G401 (cell line): ENCODE measurements around the gene FBLN2. TPM values are rescaled to one million over a fixed set of nuclear protein-coding genes. Genes with fewer than 3 reads are reported as not detected.
A peak's percentile ranks its signal among the peaks of the same experiment; 100 is the strongest.
"Not testable (repeated sequence)": the region's sequence is repeated elsewhere in the genome, so short reads cannot be mapped to it uniquely, and the experiment has no call there.

Source experiments
- DNase-seq: peaks from one replicate; pipeline ENCODE4 v3.0.0-alpha.2; 2015; ENCODE audit warnings: low spot score
- in situ Hi-C: cut with HindIII; loops from 2 replicates; pipeline ENCODE4 v1.10.0; 2016; ENCODE audit warnings: low sequenced_read_pairs, mixed read lengths
- total RNA-seq: library from RNA; depleted of rRNA; stranded (reverse); fragments of >200 nt; shearing (Covaris generic); gene quantifications from 2 replicates; pipeline ENCODE4 v1.2.3, GENCODE V29; 2014

The FBLN2 gene
- total RNA-seq, 1 experiment from 2014 or later, result 2.4 TPM

GRCh38 chr3:13561376-13561775 lies 12.5 kb downstream of the FBLN2 start:
- DNase-seq, result no peak
- in situ Hi-C loops, result no loop called here

GRCh38 chr3:13561967-13562366 lies 13.0 kb downstream of the FBLN2 start:
- in situ Hi-C loops, result no loop called here
- no peak for DNase-seq

DNA sequence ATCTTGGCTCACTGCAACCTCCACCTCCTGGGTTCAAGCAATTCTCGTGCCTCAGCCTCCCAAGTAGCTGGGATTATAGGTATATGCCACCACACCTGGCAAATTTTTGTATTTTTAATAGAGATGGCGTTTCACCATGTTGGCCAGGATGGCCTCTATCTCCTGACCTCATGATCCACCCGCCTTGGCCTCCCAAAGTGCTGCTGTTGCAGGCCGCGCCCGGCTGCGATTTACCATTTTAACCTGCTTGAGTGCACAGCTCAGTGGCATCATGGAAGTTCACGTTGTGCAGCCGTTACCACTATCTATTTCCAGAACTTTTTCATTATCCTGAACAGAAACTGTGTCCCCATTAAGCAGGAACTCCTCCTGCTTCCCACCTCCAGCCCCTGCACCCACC lies 13.5 kb downstream of the FBLN2 start:
- DNase-seq, in situ Hi-C loops: not testable (repeated sequence)

GRCh38 chr3:13563321-13563720 lies 14.4 kb downstream of the FBLN2 start:
- in situ Hi-C loops, result no loop called here
- DNase-seq, result no peak

DNA sequence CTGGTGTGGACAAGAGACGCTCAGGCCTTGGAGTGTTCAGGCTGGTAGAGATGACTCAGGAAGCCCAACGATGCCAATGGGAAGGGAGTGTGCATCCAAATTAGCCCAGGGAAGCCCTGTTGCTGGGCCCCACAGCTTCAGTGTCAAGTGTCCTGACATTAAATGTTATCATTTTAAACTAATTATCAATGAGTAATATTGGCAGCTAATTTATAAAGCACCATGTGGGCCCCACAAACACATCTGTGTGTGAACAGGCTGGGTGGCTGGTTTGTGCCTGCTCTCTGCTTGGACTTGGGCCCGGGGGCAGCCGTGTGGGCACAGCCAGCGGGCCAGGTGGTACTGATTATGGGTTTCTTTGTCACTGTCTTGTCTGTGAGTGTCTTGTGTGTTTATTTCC lies 15.0 kb downstream of the FBLN2 start:
- in situ Hi-C loops, result no loop called here

DNA sequence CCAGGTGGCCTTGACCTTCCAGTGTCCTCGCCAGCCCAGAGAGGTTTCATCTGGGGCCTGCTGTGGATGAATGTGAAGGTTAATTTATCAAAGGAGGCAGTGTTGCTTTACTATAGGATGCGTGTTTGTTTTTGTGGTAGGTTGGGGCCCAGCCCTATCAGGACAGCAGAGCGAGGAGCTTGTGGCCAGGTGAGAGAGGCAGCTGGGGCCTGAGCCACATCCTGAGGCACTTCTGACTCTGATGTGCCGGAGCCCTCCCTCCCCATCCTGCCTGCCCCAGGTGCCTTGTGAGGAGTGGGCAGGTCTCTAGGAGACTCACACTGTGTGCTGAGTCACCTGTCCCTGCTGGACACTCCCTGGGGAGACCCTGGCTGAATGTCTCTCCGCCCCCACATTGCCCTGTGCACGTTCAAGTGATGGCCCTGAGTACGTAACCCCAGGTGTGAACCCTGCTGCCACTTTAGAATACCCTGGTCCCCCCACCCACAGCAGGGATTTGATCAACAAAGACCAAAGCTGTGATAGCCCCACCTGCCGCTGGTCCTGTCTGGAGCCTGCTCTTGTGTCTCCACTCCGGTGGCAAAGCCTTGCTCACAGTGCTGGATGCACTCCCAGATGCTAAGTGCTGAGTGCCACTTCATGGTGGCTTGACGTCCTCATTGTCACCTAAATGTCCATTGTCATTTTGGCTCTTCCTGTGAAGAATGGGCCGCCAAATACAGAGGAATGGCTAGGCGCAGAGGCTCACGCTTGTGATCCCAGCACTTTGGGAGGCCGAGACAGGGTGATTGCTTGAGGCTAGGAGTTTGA lies 16.0 kb downstream of the FBLN2 start:
- no peak for DNase-seq
- in situ Hi-C loops, result no loop called here

More for the DNA sequence above, 15.0 kb downstream of the FBLN2 start:
- DNase-seq, result no peak

- DNase-seq, result peak; percentile 12
- in situ Hi-C loops, result no loop called here
These were observed 16.9 kb downstream of the FBLN2 start for GRCh38 chr3:13565581-13566452.

GRCh38 chr3:13566453-13566748 lies 17.5 kb downstream of the FBLN2 start:
- no peak for DNase-seq
- in situ Hi-C loops, result no loop called here

GRCh38 chr3:13566769-13567310 lies 17.9 kb downstream of the FBLN2 start:
- DNase-seq, result no peak
- in situ Hi-C loops, result no loop called here

DNA sequence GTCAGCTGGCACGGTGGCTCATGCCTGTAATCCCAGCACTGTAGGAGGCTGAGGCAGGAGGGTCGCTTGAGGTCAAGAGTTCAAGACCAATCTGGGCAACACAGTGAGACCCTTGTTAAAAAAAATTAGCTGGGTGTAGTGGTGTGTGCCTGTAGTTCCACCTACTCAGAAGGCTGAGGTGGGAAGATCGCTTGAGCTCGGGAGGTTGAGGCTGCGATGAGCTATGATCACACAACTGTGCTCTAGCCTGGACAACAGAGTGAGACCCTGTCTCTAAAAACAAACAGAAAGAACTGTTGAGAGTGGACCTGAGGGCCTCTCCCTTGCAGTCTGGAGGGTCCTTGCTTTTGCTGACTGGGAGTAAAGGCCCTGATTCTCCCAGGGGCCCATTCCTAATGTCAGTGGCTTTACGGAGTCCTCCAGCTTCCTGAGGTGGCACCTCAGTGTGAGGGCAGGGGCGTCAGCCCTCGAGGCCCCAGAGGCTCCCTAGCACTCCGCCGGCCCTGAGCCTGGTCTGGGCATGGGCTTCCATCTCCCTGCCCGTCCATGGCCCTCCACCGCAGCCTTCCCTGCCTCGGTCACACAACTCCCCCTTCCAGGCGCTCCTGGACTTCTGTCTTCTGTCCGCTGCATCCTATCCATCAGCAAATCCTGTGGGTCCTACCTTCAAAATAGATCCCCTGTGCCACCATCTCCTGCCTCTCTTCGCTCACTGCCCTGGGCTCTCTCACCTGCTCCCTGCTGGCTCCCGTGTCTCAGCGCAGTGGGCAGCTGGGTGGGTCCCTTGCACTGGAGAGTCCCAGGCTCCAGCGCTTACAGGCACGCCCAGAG lies 19.0 kb downstream of the FBLN2 start:
- in situ Hi-C loops, result no loop called here
- no peak for DNase-seq

DNA sequence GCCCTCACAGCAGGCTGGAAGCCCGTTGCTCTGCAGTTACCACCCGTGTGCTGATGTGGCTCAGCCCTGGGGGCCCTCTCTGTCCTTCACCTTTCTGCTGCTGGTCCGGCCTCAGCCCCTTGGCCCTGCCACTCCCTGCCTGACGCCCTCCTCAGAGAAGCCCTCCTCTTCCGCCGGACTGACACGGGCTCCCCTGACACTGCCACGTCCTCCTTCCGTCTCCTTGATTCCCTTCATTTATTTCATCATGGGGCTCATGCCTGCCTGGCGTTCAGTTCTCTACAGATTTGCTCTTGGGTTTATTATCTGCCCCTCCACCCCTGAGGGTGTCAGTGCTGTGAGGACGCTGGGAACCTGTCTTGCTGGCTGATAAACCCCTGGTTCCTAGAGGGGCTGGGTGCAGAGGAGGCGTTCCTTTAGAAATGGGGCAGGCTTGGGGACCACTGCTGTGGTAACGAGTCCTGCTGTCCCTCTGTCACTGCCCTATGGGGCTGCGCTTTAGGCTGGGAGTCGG lies 19.6 kb downstream of the FBLN2 start:
- in situ Hi-C loops, result no loop called here
- DNase-seq, result no peak

DNA sequence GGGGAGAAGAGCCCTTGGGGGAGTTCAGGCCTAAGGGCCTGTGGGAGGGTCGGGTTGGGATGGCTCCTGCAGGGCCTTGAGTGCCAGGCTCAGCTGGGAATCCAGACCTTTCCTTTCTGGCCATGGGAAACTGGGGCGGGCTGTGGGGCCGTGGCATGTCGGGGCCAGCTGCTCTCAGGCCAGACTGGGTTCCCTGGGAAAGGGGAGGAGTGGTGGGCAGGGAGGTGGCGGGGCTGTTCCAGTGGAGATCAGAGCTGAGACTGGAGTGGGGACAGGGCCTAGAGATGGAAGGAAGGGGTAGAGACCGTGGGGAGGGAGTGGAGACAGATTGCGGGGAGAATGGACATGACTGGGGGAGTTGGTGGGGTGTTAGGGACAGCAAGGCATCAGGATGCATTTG lies 20.3 kb downstream of the FBLN2 start:
- DNase-seq, result no peak
- in situ Hi-C loops, result no loop called here

DNA sequence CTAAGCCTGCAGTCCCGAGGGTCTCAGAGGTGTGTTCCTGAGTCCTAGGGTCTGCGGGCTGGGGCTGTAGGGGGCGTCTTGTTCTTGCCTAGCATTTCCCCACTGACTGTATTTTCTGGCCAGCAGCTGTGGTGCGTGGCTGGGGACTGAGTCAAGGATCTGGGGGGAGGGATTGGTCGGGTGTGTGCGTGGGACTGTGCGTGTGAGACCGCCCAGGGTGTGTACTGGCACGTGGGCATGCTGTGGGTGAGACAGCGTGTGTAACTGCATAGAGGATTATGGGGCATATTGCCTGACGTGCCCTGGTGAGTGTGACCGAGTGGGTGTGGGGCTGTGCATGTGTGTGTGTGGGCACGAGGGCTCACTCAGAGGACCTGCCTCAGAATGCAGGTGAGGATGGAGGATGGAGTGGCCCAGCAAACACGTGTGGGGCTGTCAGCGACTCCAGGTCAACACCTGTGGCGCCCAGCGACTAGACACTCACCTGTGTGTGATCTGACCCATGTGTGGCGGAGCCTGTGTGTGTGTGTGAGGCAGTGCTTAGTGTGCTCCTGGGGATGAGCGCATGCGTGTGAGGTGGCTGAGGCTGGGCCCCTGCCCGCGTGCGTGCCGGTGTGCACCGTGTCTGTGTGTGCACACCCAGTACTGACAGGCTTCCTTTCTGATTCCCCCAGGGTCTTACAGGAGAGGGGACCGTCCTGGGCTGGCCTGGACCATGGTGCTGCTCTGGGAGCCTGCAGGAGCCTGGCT lies 20.9 kb downstream of the FBLN2 start:
- in situ Hi-C loops, result no loop called here
- no peak for DNase-seq

- in situ Hi-C loops, result no loop called here
- peak; percentile 27 for DNase-seq
These were observed 21.7 kb downstream of the FBLN2 start for GRCh38 chr3:13570391-13571194.

DNA sequence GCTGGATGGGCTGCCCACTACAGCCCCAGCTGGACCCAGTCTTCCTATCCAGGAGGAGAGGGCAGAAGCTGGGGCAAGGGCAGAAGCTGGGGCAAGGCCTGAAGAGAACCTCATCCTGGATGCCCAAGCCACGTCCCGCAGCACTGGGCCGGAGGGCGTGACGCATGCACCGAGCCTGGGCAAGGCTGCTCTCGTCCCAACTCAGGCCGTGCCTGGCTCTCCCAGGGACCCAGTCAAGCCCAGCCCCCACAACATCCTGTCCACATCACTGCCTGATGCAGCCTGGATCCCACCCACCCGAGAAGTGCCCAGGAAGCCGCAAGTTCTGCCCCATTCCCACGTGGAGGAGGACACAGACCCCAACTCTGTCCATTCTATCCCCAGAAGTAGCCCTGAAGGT lies 22.3 kb downstream of the FBLN2 start:
- in situ Hi-C loops, result no loop called here

GRCh38 chr3:13571831-13572750 lies 23.2 kb downstream of the FBLN2 start:
- in situ Hi-C loops, result no loop called here
- no peak for DNase-seq

More for the DNA sequence above, 22.3 kb downstream of the FBLN2 start:
- no peak for DNase-seq
